ENCODE measurements around the gene MED9.

Gene MED9

GRCh38 chr17:17437461-17437860 is 39.3 kb upstream of the MED9 start:
- TF ChIP-seq CTCF (IDR thresholded peaks at IDR 0.05) = no peak
- TF ChIP-seq ZFX (IDR thresholded peaks at IDR 0.05; ENCODE audit: borderline replicate concordance) = no peak
- no peak overlapping the region for H3K27ac ChIP-seq

- H3K27ac ChIP-seq = no peak overlapping the region
- no peak for TF ChIP-seq ZFX (IDR thresholded peaks at IDR 0.05; ENCODE audit: borderline replicate concordance)
- TF ChIP-seq CTCF (IDR thresholded peaks at IDR 0.05) = no peak
These were observed 38.9 kb upstream of the MED9 start for GRCh38 chr17:17437893-17438292.

GRCh38 chr17:17440010-17440843 is 36.6 kb upstream of the MED9 start:
- TF ChIP-seq ZFX (IDR thresholded peaks at IDR 0.05; ENCODE audit: borderline replicate concordance) (no peak), CTCF (IDR thresholded peaks at IDR 0.05) (peak; percentile 85)
- no peak overlapping the region for H3K27ac ChIP-seq

- H3K27ac ChIP-seq = peak overlapping the region; percentile 11; the same call in 1 of the 2 replicates
- no peak for TF ChIP-seq CTCF (IDR thresholded peaks at IDR 0.05)
- TF ChIP-seq ZFX (IDR thresholded peaks at IDR 0.05; ENCODE audit: borderline replicate concordance) = no peak
These were observed 35.7 kb upstream of the MED9 start for GRCh38 chr17:17440938-17441675.

GRCh38 chr17:17443173-17443572 is 33.6 kb upstream of the MED9 start:
- H3K27ac ChIP-seq = peak overlapping the region; percentile 20; the same call in 1 of the 2 replicates
- TF ChIP-seq CTCF (IDR thresholded peaks at IDR 0.05) = no peak
- no peak for TF ChIP-seq ZFX (IDR thresholded peaks at IDR 0.05; ENCODE audit: borderline replicate concordance)

GRCh38 chr17:17445296-17445924 is 31.4 kb upstream of the MED9 start:
- H3K27ac ChIP-seq = peak overlapping the region; percentile 74
- TF ChIP-seq CTCF (IDR thresholded peaks at IDR 0.05) (no peak), ZFX (IDR thresholded peaks at IDR 0.05; ENCODE audit: borderline replicate concordance) (no peak)
